HepG2 (cell line): ENCODE measurements around the gene MDFI. TPM values are rescaled to one million over a fixed set of nuclear protein-coding genes. Genes with fewer than 3 reads are reported as not detected.

Experiments used
- ARID5B ChIP-seq: IDR thresholded peaks from 2 replicates; pipeline ENCODE4 v1.4.0; 2020; ENCODE audit warnings: mild to moderate bottlenecking, missing genetic modification reagents
- ARNTL ChIP-seq: sonication (generic); formaldehyde crosslinking; IDR thresholded peaks from 2 replicates; pipeline ENCODE4 v1.4.0; 2020; ENCODE audit warnings: mild to moderate bottlenecking, missing genetic modification reagents
- E2F5 ChIP-seq: sonication (generic); formaldehyde crosslinking; conservative IDR thresholded peaks from 2 replicates; pipeline ENCODE4 v1.4.0; 2020; ENCODE audit warnings: missing genetic modification reagents
- IKZF4 ChIP-seq: sonication (generic); formaldehyde crosslinking; IDR thresholded peaks from 2 replicates; pipeline ENCODE4 v1.5.1; 2020; ENCODE audit warnings: borderline replicate concordance, mild to moderate bottlenecking, low read depth, missing genetic modification reagents; ENCODE audit errors: not compliant biosample characterization
- ISX ChIP-seq: sonication (generic); formaldehyde crosslinking; conservative IDR thresholded peaks from 2 replicates; pipeline ENCODE4 v1.5.0; 2020; ENCODE audit warnings: missing genetic modification reagents
- KDM6A ChIP-seq: IDR thresholded peaks from 2 replicates; pipeline ENCODE4 v1.6.1; 2016; ENCODE audit warnings: low read depth
- MEF2D ChIP-seq: sonication (generic); formaldehyde crosslinking; IDR thresholded peaks from 2 replicates; pipeline ENCODE4 v1.5.1; 2020; ENCODE audit warnings: mild to moderate bottlenecking, missing genetic modification reagents
- MIXL1 ChIP-seq: IDR thresholded peaks from 2 replicates; pipeline ENCODE4 v1.6.1; 2016
- MTERF4 ChIP-seq: sonication (generic); formaldehyde crosslinking; IDR thresholded peaks from 2 replicates; pipeline ENCODE4 v1.8.0; 2023; ENCODE audit warnings: mild to moderate bottlenecking, missing genetic modification reagents
- MXI1 ChIP-seq: IDR thresholded peaks from 3 replicates; pipeline ENCODE4 v1.6.1; 2012; ENCODE audit warnings: low read depth, low read length, inconsistent platforms, borderline replicate concordance
- MZF1 ChIP-seq: sonication (generic); formaldehyde crosslinking; IDR thresholded peaks from 2 replicates; pipeline ENCODE4 v1.8.1; 2023; ENCODE audit warnings: mild to moderate bottlenecking, missing genetic modification reagents, borderline replicate concordance
- NCOA5 ChIP-seq: sonication (generic); formaldehyde crosslinking; IDR thresholded peaks from 2 replicates; pipeline ENCODE4 v1.4.0; 2020; ENCODE audit warnings: missing genetic modification reagents
- PLSCR1 ChIP-seq: sonication (generic); formaldehyde crosslinking; IDR thresholded peaks from 2 replicates; pipeline ENCODE4 v1.5.0; 2020; ENCODE audit warnings: missing genetic modification reagents, mild to moderate bottlenecking, borderline replicate concordance
- SALL2 ChIP-seq: sonication (generic); formaldehyde crosslinking; IDR thresholded peaks from 2 replicates; pipeline ENCODE4 v1.8.1; 2023; ENCODE audit warnings: mild to moderate bottlenecking, missing genetic modification reagents, inconsistent platforms
- THAP7 ChIP-seq: sonication (generic); formaldehyde crosslinking; IDR thresholded peaks from 2 replicates; pipeline ENCODE4 v1.8.1; 2023; ENCODE audit warnings: mild to moderate bottlenecking, missing genetic modification reagents
- UBTF ChIP-seq: sonication (generic); formaldehyde crosslinking; IDR thresholded peaks from 2 replicates; pipeline ENCODE4 v1.4.0; 2020; ENCODE audit warnings: mild to moderate bottlenecking, missing genetic modification reagents
- ZNF20 ChIP-seq: sonication (generic); formaldehyde crosslinking; IDR thresholded peaks from 2 replicates; pipeline ENCODE4 v1.4.0; 2020; ENCODE audit warnings: mild to moderate bottlenecking, moderate library complexity, missing genetic modification reagents
- ZNF224 ChIP-seq: sonication (generic); formaldehyde crosslinking; IDR thresholded peaks from 2 replicates; pipeline ENCODE4 v1.5.0; 2020; ENCODE audit warnings: mild to moderate bottlenecking, missing genetic modification reagents
- ZNF230 ChIP-seq: sonication (generic); formaldehyde crosslinking; IDR thresholded peaks from 2 replicates; pipeline ENCODE4 v1.4.0; 2020; ENCODE audit warnings: mild to moderate bottlenecking, missing genetic modification reagents
- ZNF232 ChIP-seq: sonication (generic); formaldehyde crosslinking; IDR thresholded peaks from 2 replicates; pipeline ENCODE4 v1.4.0; 2020; ENCODE audit warnings: missing genetic modification reagents, borderline replicate concordance
- polyA plus RNA-seq, 8 experiments: library from polyadenylated mRNA; depleted of rRNA in 3 of 8; stranded (reverse) in 7 of 8; unstranded in 1 of 8; fragments of >200 nt; fragmentation: Illumina TruSeq in 4 of 8; extraction: Trizol in 4 of 8; gene quantifications; 2 replicates each; pipeline versions ENCODE4 v1.2.1 to v1.2.3, GENCODE V29; 2011 to 2016; ENCODE audit warnings: low read depth in 4 of 8, missing spikeins in 1 of 8, mixed read lengths in 1 of 8; ENCODE audit not compliant: insufficient read depth in 1 of 8
- total RNA-seq, 5 experiments: library from RNA; depleted of rRNA; stranded (reverse); fragments of >200 nt; fragmentation: Illumina TruSeq; extraction: Trizol; gene quantifications; 2 replicates each; pipeline ENCODE4 v1.2.3, GENCODE V29; 2016; ENCODE audit warnings: low read depth in 1 of 5

The MDFI gene
- total and polyA plus RNA-seq, 2 of the 13 experiments (the other 11 are each of a cell fraction or from before 2014, with no cell fraction given) = 0.28 TPM; not detected in 1

GRCh38 chr6:41591859-41592502 lies 46.3 kb upstream of the MDFI start (continued):
- TF ChIP-seq ZNF20 (no peak), ARID5B (CRISPR knock-in tag) (0 out of 2 replicates have a peak, but pooled peaks have one; percentile 15), E2F5 (CRISPR knock-in tag) (no peak), IKZF4 (no peak), MIXL1 (peak; percentile 88), PLSCR1 (CRISPR knock-in tag) (no peak), ARNTL (CRISPR knock-in tag) (no peak), KDM6A (no peak), SALL2 (0 out of 2 replicates have a peak, but pooled peaks have one; percentile 47), ISX (CRISPR knock-in tag) (no peak), UBTF (CRISPR knock-in tag) (0 out of 2 replicates have a peak, but pooled peaks have one; percentile 12), ZNF230 (CRISPR knock-in tag) (0 out of 2 replicates have a peak, but pooled peaks have one; percentile 31), MZF1 (CRISPR knock-in tag) (no peak), THAP7 (CRISPR knock-in tag) (no peak), MEF2D (CRISPR knock-in tag) (0 out of 2 replicates have a peak, but pooled peaks have one; percentile 45), NCOA5 (no peak), ZNF232 (CRISPR knock-in tag) (no peak), ZNF224 (no peak), MTERF4 (CRISPR knock-in tag) (no peak), MXI1 (peak; percentile 9; the same call in 1 of the 3 replicates)
